Liver (tissue), 9 donors: ENCODE results near the gene AIP. TPM values are rescaled to one million over a fixed set of nuclear protein-coding genes. Genes with fewer than 3 reads are reported as not detected.

ENCODE experiments used
- DNase-seq: peaks from one replicate; pipeline ENCODE4 v3.0.0-alpha.2; 2017; ENCODE audit warnings: low spot score
- H3K27ac ChIP-seq, 2 donors: one replicate each; pipeline ENCODE4 v1.7.0; 2013; ENCODE audit warnings: inconsistent platforms in 2 of 2, low read length in 2 of 2, control low read depth in 1 of 2, low read depth in 1 of 2, mild to moderate bottlenecking in 1 of 2
- H3K27me3 ChIP-seq, 4 donors: one replicate each; pipeline versions ENCODE4 v1.6.1 to v1.7.0; 2013; ENCODE audit warnings: low read length in 3 of 4, inconsistent platforms in 1 of 4, mild to moderate bottlenecking in 1 of 4, moderate library complexity in 1 of 4; ENCODE audit not compliant: control insufficient read depth in 4 of 4, insufficient read depth in 4 of 4
- H3K36me3 ChIP-seq, 4 donors: one replicate each; pipeline versions ENCODE4 v1.6.1 to v1.7.0; 2013; ENCODE audit warnings: low read length in 3 of 4, mild to moderate bottlenecking in 3 of 4, low read depth in 1 of 4, moderate library complexity in 1 of 4; ENCODE audit not compliant: control insufficient read depth in 4 of 4, insufficient read depth in 3 of 4
- H3K4me1 ChIP-seq, 4 donors: one replicate each; pipeline versions ENCODE4 v1.6.1 to v1.7.0; 2013; ENCODE audit warnings: low read length in 3 of 4, mild to moderate bottlenecking in 3 of 4, moderate library complexity in 1 of 4; ENCODE audit not compliant: control insufficient read depth in 4 of 4, insufficient read depth in 4 of 4
- H3K4me3 ChIP-seq, 3 donors: one replicate each; pipeline versions ENCODE4 v1.6.1 to v1.7.0; 2013; ENCODE audit warnings: low read length in 3 of 3, control low read depth in 1 of 3, low read depth in 1 of 3, mild to moderate bottlenecking in 1 of 3
- H3K9ac ChIP-seq, 2 donors: one replicate each; pipeline ENCODE4 v1.7.0; 2013; ENCODE audit warnings: low read length in 2 of 2, mild to moderate bottlenecking in 2 of 2, moderate library complexity in 2 of 2, control low read depth in 1 of 2, low read depth in 1 of 2
- H3K9me3 ChIP-seq, 4 donors: one replicate each; pipeline versions ENCODE4 v1.6.1 to v1.7.0; 2013; ENCODE audit warnings: low read length in 3 of 4; ENCODE audit not compliant: control insufficient read depth in 4 of 4
- EGR1 ChIP-seq, 2 donors: IDR thresholded peaks; 2 replicates each; pipeline ENCODE4 v1.6.1; 2016 to 2018; ENCODE audit warnings: antibody characterized with exemption in 2 of 2, low read depth in 2 of 2
- FOXA1 ChIP-seq: IDR thresholded peaks from 2 replicates; pipeline ENCODE4 v1.6.1; 2016; ENCODE audit warnings: antibody characterized with exemption
- FOXA2 ChIP-seq: IDR thresholded peaks from 2 replicates; pipeline ENCODE4 v1.6.1; 2016; ENCODE audit warnings: antibody characterized with exemption
- GABPA ChIP-seq, 2 donors: IDR thresholded peaks in 1 of 2; conservative IDR thresholded peaks in 1 of 2; 2 replicates each; pipeline ENCODE4 v1.6.1; 2016; ENCODE audit warnings: antibody characterized with exemption in 2 of 2, mild to moderate bottlenecking in 1 of 2, moderate library complexity in 1 of 2
- HNF4A ChIP-seq, 2 donors: conservative IDR thresholded peaks; 2 replicates each; pipeline ENCODE4 v1.6.1; 2016; ENCODE audit warnings: antibody characterized with exemption in 2 of 2, mild to moderate bottlenecking in 2 of 2
- HNF4G ChIP-seq: IDR thresholded peaks from 2 replicates; pipeline ENCODE4 v1.6.1; 2016; ENCODE audit warnings: antibody characterized with exemption
- JUND ChIP-seq, 2 donors: IDR thresholded peaks; 2 replicates each; pipeline ENCODE4 v1.6.1; 2016; ENCODE audit warnings: antibody characterized with exemption in 2 of 2
- NR2F2 ChIP-seq: IDR thresholded peaks from 2 replicates; pipeline ENCODE4 v1.6.1; 2016; ENCODE audit warnings: antibody characterized with exemption
- RAD21 ChIP-seq, 2 donors: IDR thresholded peaks; 2 replicates each; pipeline ENCODE4 v1.6.1; 2016; ENCODE audit warnings: antibody characterized with exemption in 2 of 2, mild to moderate bottlenecking in 2 of 2
- RXRA ChIP-seq, 2 donors: IDR thresholded peaks; 2 replicates each; pipeline ENCODE4 v1.6.1; 2017 to 2018; ENCODE audit warnings: antibody characterized with exemption in 2 of 2, mild to moderate bottlenecking in 1 of 2
- TAF1 ChIP-seq: conservative IDR thresholded peaks from 2 replicates; pipeline ENCODE4 v1.6.1; 2016; ENCODE audit warnings: antibody characterized with exemption, mild to moderate bottlenecking
- YY1 ChIP-seq: IDR thresholded peaks from 2 replicates; pipeline ENCODE4 v1.6.1; 2016; ENCODE audit warnings: antibody characterized with exemption, mild to moderate bottlenecking
- ZBTB33 ChIP-seq: IDR thresholded peaks from 2 replicates; pipeline ENCODE4 v1.6.1; 2016; ENCODE audit warnings: antibody characterized with exemption
- WGBS: extraction: QIAGEN DNeasy Blood & Tissue Kit; methylation state at CpG from one replicate; pipeline ENCODE4 v1.1.7; 2013; 5-methylcytosine and 5-hydroxymethylcytosine counted together
- polyA plus RNA-seq, 2 donors: library from polyadenylated mRNA; stranded (reverse) in 1 of 2; unstranded in 1 of 2; fragments of 200-250 nt in 1 of 2; fragments of >200 nt in 1 of 2; fragmentation: Nextera tagmentation in 1 of 2; extraction: Ambion mirVana in 1 of 2; gene quantifications; one replicate each; pipeline versions ENCODE4 v1.2.1 to v1.2.3, GENCODE V29; 2013 to 2015
- total RNA-seq, 2 donors: library from RNA; depleted of rRNA; stranded (reverse); fragments of >200 nt; gene quantifications; one replicate each; pipeline ENCODE4 v1.2.3, GENCODE V29; 2014
- TF ChIP-seq, protein P1 (sequence below): fragments of 150-350 bp; IDR thresholded peaks from 2 replicates; pipeline ENCODE4 v1.5.1; 2017; ENCODE audit warnings: improper control_type of control experiment, low read depth, low read length; ENCODE audit not compliant: missing input control
- TF ChIP-seq, protein P2 (sequence below): IDR thresholded peaks from 2 replicates; pipeline ENCODE4 v1.6.1; 2016; ENCODE audit warnings: antibody characterized with exemption
- TF ChIP-seq, protein P3 (sequence below): IDR thresholded peaks from 2 replicates; pipeline ENCODE4 v1.6.1; 2016; ENCODE audit warnings: antibody characterized with exemption, mild to moderate bottlenecking
- donor health status: healthy.
- donor health status: healthy.
- donor health status: healthy.
- donor health status: healthy.
- donor health status: healthy.

AIP gene
- total and polyA plus RNA-seq, 4 donors = 17.6 to 28.2 (median 23.1) TPM

- Histone ChIP-seq H3K4me1 (no peaks in the 10 kb centered on the region), H3K9ac (no peak overlapping the region), H3K4me3 (no peak overlapping the region), H3K36me3 (peaks cover 0 to 18% (median 6%) of the 10 kb centered on the region in 4 donors), H3K9me3 (no peaks in the 10 kb centered on the region), H3K27me3 (no peaks in the 10 kb centered on the region), H3K27ac (no peak overlapping the region)
- TF ChIP-seq HNF4A (conservative IDR thresholded peaks at IDR 0.05) = no peak
- TF ChIP-seq RXRA (IDR thresholded peaks at IDR 0.05) = no peak
- TF ChIP-seq YY1 = no peak
- TF ChIP-seq, protein P1, sequence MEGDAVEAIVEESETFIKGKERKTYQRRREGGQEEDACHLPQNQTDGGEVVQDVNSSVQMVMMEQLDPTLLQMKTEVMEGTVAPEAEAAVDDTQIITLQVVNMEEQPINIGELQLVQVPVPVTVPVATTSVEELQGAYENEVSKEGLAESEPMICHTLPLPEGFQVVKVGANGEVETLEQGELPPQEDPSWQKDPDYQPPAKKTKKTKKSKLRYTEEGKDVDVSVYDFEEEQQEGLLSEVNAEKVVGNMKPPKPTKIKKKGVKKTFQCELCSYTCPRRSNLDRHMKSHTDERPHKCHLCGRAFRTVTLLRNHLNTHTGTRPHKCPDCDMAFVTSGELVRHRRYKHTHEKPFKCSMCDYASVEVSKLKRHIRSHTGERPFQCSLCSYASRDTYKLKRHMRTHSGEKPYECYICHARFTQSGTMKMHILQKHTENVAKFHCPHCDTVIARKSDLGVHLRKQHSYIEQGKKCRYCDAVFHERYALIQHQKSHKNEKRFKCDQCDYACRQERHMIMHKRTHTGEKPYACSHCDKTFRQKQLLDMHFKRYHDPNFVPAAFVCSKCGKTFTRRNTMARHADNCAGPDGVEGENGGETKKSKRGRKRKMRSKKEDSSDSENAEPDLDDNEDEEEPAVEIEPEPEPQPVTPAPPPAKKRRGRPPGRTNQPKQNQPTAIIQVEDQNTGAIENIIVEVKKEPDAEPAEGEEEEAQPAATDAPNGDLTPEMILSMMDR = no peak
- TF ChIP-seq FOXA1 = no peak
- TF ChIP-seq, protein P2, sequence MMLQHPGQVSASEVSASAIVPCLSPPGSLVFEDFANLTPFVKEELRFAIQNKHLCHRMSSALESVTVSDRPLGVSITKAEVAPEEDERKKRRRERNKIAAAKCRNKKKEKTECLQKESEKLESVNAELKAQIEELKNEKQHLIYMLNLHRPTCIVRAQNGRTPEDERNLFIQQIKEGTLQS = no peak
- TF ChIP-seq JUND (IDR thresholded peaks at IDR 0.05) = no peak
- TF ChIP-seq EGR1 (IDR thresholded peaks at IDR 0.05; ENCODE audit: low read depth in 2 of 2) = no peak
- TF ChIP-seq, protein P3, sequence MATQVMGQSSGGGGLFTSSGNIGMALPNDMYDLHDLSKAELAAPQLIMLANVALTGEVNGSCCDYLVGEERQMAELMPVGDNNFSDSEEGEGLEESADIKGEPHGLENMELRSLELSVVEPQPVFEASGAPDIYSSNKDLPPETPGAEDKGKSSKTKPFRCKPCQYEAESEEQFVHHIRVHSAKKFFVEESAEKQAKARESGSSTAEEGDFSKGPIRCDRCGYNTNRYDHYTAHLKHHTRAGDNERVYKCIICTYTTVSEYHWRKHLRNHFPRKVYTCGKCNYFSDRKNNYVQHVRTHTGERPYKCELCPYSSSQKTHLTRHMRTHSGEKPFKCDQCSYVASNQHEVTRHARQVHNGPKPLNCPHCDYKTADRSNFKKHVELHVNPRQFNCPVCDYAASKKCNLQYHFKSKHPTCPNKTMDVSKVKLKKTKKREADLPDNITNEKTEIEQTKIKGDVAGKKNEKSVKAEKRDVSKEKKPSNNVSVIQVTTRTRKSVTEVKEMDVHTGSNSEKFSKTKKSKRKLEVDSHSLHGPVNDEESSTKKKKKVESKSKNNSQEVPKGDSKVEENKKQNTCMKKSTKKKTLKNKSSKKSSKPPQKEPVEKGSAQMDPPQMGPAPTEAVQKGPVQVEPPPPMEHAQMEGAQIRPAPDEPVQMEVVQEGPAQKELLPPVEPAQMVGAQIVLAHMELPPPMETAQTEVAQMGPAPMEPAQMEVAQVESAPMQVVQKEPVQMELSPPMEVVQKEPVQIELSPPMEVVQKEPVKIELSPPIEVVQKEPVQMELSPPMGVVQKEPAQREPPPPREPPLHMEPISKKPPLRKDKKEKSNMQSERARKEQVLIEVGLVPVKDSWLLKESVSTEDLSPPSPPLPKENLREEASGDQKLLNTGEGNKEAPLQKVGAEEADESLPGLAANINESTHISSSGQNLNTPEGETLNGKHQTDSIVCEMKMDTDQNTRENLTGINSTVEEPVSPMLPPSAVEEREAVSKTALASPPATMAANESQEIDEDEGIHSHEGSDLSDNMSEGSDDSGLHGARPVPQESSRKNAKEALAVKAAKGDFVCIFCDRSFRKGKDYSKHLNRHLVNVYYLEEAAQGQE = no peak
- TF ChIP-seq FOXA2 = no peak
- no peak for TF ChIP-seq HNF4G
- no peak for TF ChIP-seq TAF1
- no peak for TF ChIP-seq NR2F2
- no peak for TF ChIP-seq ZBTB33
- TF ChIP-seq GABPA (IDR thresholded peaks at IDR 0.05 in 1 of 2, conservative IDR thresholded peaks at IDR 0.05 in 1 of 2) = no peak
- TF ChIP-seq RAD21 (IDR thresholded peaks at IDR 0.05) = no peak
- DNase-seq = no peak
- WGBS = 96% methylated on average over 21 of the region's 21 CpGs
Measured at GRCh38 chr11:67497656-67498291, 14.9 kb downstream of the AIP start.

DNA sequence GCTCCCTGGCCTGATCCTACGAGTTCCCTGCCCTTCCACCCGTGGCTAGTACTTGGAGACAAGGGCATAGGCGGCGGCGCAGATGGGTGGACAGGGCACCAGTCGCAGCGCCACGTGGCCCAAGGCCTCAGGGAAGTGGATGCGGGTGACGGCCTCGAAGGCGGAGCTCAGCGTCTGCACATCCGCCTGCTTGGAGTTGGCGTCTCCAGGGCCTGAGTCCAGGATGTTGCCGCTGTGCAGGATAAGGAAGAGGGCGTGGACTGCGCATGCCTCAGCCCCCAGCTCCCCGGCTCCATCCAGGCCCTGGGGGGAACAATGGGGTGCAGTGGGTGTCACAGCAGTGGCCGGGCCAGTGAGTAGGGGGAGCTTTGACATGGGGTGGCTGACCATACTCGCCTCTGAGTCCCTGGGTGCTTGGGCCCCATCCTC is 15.7 kb downstream of the AIP start:
- H3K27ac ChIP-seq = no peak overlapping the region
- WGBS = 91% methylated on average over 21 of the region's 21 CpGs
- H3K9me3 ChIP-seq = no peaks in the 10 kb centered on the region
- no peak overlapping the region for H3K4me3 ChIP-seq
- H3K27me3 ChIP-seq = no peaks in the 10 kb centered on the region
- no peak for DNase-seq
- H3K4me1 ChIP-seq = peaks cover 0 to under 1% (median 0%) of the 10 kb centered on the region in 4 donors
- TF ChIP-seq EGR1 (IDR thresholded peaks at IDR 0.05; ENCODE audit: low read depth in 2 of 2) = no peak
- H3K36me3 ChIP-seq = peaks cover 0 to 12% (median 5%) of the 10 kb centered on the region in 4 donors
- H3K9ac ChIP-seq = no peak overlapping the region
